DMS53 treated with DMSO at 0.1 percent for 48 hours (cell line): ENCODE data around the gene POLR3B.
"Not testable (repeated sequence)": the region's sequence is repeated elsewhere in the genome, so short reads cannot be mapped to it uniquely, and the experiment has no call there.

ENCODE experiments used
- DNase-seq: peaks from one replicate; lab custom pipeline; 2025; ENCODE audit not compliant: unreplicated experiment; lab: John Stamatoyannopoulos, UW

Gene POLR3B

GRCh38 chr12:106342397-106343213 is 14.9 kb upstream of the POLR3B start:
- DNase-seq: no peak

DNA sequence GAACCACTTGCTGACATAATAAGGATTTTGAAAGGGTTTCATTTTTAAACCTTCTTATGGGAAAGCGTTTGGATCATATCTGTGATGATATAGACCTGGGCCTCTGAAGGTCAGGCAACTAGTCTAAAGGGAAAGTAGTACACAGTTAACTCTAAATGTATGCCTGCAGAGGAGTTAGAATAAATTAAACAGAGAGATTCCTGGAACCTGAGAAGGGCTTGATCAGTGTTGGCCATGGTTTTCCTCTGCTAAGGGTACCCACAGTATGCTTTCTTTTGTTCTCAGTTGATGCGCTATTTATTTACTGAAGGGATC is 14.4 kb upstream of the POLR3B start:
- DNase-seq: no peak

DNA sequence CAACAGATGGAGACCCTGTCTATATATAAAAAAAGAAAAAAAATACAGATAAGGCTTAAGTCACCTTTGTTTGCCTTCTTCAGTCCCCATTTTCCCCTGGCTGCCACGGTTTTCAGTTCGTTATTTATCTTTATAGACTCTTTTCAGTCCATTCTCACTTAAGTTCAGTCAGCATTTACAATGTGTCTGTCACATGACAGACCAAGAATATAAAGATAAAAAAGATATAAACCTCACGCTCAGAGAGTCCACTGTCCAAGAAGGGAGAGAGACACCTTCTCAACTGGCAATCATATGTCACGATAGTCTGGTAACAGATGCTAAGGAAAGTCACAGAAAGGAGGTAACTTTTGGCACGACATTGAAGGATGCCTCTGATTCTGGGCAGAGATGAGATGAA is 13.4 kb upstream of the POLR3B start:
- DNase-seq: no peak

DNA sequence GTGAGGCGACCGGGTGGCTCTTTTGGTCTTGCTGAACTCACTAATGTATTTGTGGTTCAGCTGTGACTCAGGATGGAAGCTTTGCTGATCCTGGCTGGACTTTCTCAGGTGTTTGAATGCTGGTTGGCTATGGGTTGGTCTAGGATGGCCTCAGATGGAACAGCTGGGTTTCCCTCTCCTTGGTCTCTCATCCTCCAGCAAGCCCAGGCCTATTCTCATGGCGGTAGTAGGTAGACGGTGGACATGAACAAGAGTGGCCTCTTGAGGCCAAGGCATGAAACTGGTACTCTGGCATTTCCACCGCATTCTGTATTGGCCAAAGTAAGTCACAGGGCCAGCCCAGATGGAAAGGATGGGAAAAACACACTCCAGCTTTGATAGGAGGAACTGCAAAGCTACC is 11.8 kb upstream of the POLR3B start:
- DNase-seq: peak; percentile 64

- no peak for DNase-seq
Observed at GRCh38 chr12:106348411-106348810, 9.1 kb upstream of the POLR3B start.

- no peak for DNase-seq
Observed at GRCh38 chr12:106353175-106353574, 4.4 kb upstream of the POLR3B start.

GRCh38 chr12:106358396-106359241 is 1.1 kb downstream of the POLR3B start:
- DNase-seq: no peak

GRCh38 chr12:106359646-106360399 is 2.3 kb downstream of the POLR3B start:
- no peak for DNase-seq

DNA sequence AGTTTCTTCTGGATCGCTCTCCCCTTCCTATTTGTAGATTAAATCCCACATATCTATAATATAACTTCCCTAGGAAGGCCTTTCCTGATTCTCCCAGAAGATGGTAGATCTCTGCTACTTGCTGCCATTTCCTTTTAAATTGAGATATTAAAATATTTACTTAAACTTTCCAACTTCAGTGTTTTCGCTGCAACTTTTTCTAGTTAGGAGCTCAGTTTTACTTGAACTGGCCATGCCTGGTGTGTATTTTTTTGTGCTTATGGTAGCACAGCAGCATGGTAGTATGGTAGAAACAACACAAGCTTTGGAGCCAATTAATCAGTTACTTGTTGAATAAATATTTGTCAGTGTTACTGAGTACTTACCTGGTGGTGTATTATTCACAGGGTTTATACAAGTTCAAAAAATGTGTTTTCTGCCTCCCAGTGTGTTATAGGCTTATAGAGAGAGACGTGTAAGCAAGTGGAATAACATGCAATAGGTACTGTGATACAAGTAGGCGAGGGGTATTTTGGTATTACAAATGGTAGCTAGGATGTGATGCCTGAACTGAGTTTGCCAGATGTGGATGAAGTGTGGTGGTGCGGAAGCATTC is 2.9 kb downstream of the POLR3B start:
- DNase-seq: no peak

DNA sequence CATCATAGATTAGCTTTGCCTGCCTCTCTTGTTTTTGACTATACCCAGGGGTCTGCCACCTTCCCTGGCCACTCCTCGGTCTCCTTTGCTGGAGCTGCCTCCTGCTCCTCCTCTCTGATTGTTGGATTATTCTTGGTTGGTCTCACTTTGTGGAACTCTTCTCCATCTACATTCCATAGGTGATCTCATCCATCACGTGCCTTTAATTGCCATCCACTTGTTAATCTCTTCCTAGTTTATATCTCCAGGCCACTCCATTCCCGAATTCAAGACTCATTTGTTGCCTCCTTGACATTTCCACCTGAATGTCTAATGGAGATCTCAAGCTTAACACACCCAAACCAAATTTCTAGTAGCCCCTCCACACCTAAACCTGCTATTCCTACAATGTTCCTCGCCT is 5.4 kb downstream of the POLR3B start:
- DNase-seq: no peak

- DNase-seq: no peak
Observed at GRCh38 chr12:106364261-106364660, 6.7 kb downstream of the POLR3B start.

DNA sequence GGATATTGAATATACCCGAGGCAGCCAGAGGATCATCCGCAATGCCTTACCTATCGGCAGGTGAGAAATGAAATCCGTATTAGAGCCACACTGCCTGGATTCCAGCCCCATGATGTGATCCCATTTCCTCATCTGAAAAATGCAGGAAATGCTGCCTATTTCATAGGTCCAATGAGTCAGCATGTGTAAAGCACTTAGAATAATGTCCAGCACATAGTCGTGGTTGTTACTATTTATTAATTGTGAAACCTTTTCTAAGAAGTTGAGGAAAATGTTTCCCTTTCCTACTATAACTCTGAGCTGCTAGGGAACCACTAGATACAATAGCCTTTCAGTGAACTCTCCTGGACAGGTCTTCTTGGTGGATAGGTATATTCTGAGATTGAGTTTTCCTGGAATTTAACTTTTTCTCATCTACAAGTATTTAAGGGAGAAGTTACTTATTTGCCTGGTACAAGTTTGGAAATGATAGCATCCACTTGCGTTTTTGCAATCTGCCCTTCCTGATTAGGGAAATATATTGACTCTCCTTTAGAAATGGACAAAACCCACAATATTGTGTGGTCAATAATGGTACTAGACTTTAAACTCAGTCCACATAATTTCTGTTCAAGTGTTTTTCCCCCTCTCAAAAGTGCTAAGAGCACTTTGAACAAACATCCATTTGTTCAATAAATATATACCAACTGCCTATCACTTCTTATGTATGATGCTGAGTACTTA is 12.2 kb downstream of the POLR3B start:
- DNase-seq: peak; percentile 9

GRCh38 chr12:106378788-106379187 is 21.2 kb downstream of the POLR3B start:
- DNase-seq: no peak

GRCh38 chr12:106380954-106381353 is 23.4 kb downstream of the POLR3B start:
- no peak for DNase-seq

DNA sequence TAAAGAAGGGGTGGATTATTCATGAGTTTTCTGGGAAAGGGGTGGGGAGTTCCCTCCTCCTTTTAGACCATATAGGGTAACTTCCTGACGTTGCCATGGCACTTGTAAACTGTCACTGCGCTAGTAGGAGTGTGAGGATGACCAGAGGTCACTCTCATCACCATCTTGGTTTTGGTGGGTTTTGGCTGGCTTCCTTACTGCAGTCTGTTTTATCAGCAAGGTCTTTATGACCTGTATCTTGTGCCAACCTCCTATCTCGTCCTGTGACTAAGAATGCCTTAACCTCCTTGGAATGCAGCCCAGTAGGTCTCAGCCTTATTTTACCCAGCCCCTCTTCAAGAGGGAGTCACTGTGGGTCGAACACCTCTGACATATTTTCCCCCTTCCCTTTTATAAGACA is 24.3 kb downstream of the POLR3B start:
- not testable (repeated sequence) for DNase-seq

- DNase-seq: no peak
Observed at GRCh38 chr12:106386813-106387535, 29.4 kb downstream of the POLR3B start.

GRCh38 chr12:106387848-106388377 is 30.4 kb downstream of the POLR3B start:
- DNase-seq: no peak

DNA sequence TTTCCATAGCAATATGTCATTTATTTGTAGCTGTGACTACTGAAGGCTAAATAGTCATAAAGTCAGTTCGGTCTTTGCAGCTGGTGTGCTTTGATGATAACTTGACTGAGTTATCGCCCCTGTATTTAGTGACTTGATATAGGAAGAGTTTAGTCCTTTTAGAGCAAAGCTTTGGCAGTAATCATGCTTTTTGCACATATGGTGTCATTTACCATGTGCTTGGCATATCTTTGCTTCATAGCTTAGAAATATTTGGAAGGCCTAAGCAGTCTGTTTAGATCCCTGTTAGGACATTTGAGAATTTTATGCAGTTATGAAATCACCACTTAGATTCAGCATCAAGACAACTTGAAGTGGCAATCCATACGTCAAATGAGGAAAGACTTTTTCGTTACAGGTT is 31.6 kb downstream of the POLR3B start:
- no peak for DNase-seq

DNA sequence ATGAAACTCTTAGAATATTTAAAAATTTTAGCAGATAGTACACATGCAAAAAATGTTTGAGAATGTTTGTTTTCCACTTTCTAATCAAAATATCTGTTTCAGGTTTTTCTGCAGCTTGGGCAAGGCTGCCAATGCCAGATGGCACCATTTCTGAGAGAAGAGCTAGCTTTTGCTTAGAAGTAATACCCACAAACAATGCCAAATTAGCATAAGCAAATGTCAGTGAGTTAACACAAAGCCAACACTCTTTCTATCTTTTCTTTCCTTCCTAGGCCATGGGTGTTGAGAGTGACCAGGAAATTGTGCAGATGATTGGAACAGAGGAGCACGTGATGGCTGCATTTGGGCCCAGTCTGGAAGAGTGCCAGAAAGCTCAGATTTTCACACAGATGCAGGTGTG is 35.2 kb downstream of the POLR3B start:
- no peak for DNase-seq

DNA sequence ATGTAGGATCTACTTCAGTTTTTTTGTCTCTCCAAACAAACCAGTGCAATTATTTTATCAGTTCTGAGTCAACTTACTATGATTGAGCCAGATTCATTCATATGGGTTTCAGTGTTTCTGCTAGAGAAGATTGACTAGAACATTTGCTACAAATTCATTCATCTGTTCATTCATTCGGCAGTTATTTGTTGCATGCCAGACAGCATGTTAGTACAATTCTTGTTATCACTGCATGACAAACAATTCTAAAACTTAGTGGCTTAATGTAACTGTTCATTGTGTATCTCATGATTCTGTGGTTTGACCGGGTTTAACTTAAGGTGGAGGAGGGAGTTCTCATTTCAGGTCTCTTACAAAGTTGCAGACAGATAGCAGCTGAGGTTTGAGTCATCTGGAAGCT is 52.3 kb downstream of the POLR3B start:
- DNase-seq: no peak
